ENCODE measurements around the gene CPT1B.
A peak's percentile ranks its signal among the peaks of the same experiment; 100 is the strongest.

Gene CPT1B

GRCh38 chr22:50577987-50578775 is at the start of gene CPT1B:
Gene CPT1B, minus strand, starts transcription at chr22:50578427. Its CDS starts 512 bp downstream, at chr22:50577915.
- no peak within 1 kb of the TSS for H3K27ac ChIP-seq (ENCODE audit: low read depth, low read length)
- H3K9ac ChIP-seq (ENCODE audit: low read length): no peak within 1 kb of the TSS
- no peak within 1 kb of the TSS for H3K4me3 ChIP-seq (ENCODE audit: low read length)
- H3K27me3 ChIP-seq (ENCODE audit: control insufficient read depth, insufficient read depth, low read length): peaks cover 6% of the 10 kb centered on the region
- H3K4me1 ChIP-seq (ENCODE audit: control insufficient read depth, insufficient read depth, low read length): peaks cover 6% of the 10 kb centered on the region
- H3K36me3 ChIP-seq (ENCODE audit: control insufficient read depth, insufficient read depth, low read length): no peaks in the 10 kb centered on the region

GRCh38 chr22:50626850-50627641 is 48.8 kb upstream of the CPT1B start:
- H3K27me3 ChIP-seq (ENCODE audit: control insufficient read depth, insufficient read depth, low read length): no peaks in the 10 kb centered on the region
- peaks cover 7% of the 10 kb centered on the region for H3K4me1 ChIP-seq (ENCODE audit: control insufficient read depth, insufficient read depth, low read length)
- H3K4me3 ChIP-seq (ENCODE audit: low read length): peak overlapping the region; percentile 88
- H3K27ac ChIP-seq (ENCODE audit: low read depth, low read length): peak overlapping the region; percentile 74
- no peaks in the 10 kb centered on the region for H3K36me3 ChIP-seq (ENCODE audit: control insufficient read depth, insufficient read depth, low read length)
- H3K9ac ChIP-seq (ENCODE audit: low read length): peak overlapping the region; percentile 32

GRCh38 chr22:50626314-50626849 is 48.2 kb upstream of the CPT1B start:
- no peak overlapping the region for H3K9ac ChIP-seq (ENCODE audit: low read length)
- H3K36me3 ChIP-seq (ENCODE audit: control insufficient read depth, insufficient read depth, low read length): no peaks in the 10 kb centered on the region
- no peak overlapping the region for H3K4me3 ChIP-seq (ENCODE audit: low read length)
- H3K27me3 ChIP-seq (ENCODE audit: control insufficient read depth, insufficient read depth, low read length): no peaks in the 10 kb centered on the region
- peaks cover 7% of the 10 kb centered on the region for H3K4me1 ChIP-seq (ENCODE audit: control insufficient read depth, insufficient read depth, low read length)
- no peak overlapping the region for H3K27ac ChIP-seq (ENCODE audit: low read depth, low read length)

GRCh38 chr22:50625568-50626313 is 47.5 kb upstream of the CPT1B start:
- H3K4me3 ChIP-seq (ENCODE audit: low read length): no peak overlapping the region
- H3K36me3 ChIP-seq (ENCODE audit: control insufficient read depth, insufficient read depth, low read length): no peaks in the 10 kb centered on the region
- H3K4me1 ChIP-seq (ENCODE audit: control insufficient read depth, insufficient read depth, low read length): peaks cover 7% of the 10 kb centered on the region
- H3K27me3 ChIP-seq (ENCODE audit: control insufficient read depth, insufficient read depth, low read length): no peaks in the 10 kb centered on the region
- no peak overlapping the region for H3K27ac ChIP-seq (ENCODE audit: low read depth, low read length)
- no peak overlapping the region for H3K9ac ChIP-seq (ENCODE audit: low read length)

GRCh38 chr22:50625131-50625567 is 46.9 kb upstream of the CPT1B start:
- Histone ChIP-seq H3K27me3 (ENCODE audit: control insufficient read depth, insufficient read depth, low read length) (no peaks in the 10 kb centered on the region), H3K4me3 (ENCODE audit: low read length) (no peak overlapping the region), H3K4me1 (ENCODE audit: control insufficient read depth, insufficient read depth, low read length) (peaks cover 7% of the 10 kb centered on the region), H3K36me3 (ENCODE audit: control insufficient read depth, insufficient read depth, low read length) (no peaks in the 10 kb centered on the region), H3K27ac (ENCODE audit: low read depth, low read length) (no peak overlapping the region), H3K9ac (ENCODE audit: low read length) (no peak overlapping the region)

- no peaks in the 10 kb centered on the region for H3K36me3 ChIP-seq (ENCODE audit: control insufficient read depth, insufficient read depth, low read length)
- no peak overlapping the region for H3K9ac ChIP-seq (ENCODE audit: low read length)
- H3K4me3 ChIP-seq (ENCODE audit: low read length): no peak overlapping the region
- H3K27ac ChIP-seq (ENCODE audit: low read depth, low read length): no peak overlapping the region
- H3K4me1 ChIP-seq (ENCODE audit: control insufficient read depth, insufficient read depth, low read length): peaks cover 7% of the 10 kb centered on the region
- H3K27me3 ChIP-seq (ENCODE audit: control insufficient read depth, insufficient read depth, low read length): no peaks in the 10 kb centered on the region
Observed at GRCh38 chr22:50624347-50625130, 46.3 kb upstream of the CPT1B start.

- Histone ChIP-seq H3K27me3 (ENCODE audit: control insufficient read depth, insufficient read depth, low read length) (no peaks in the 10 kb centered on the region), H3K4me3 (ENCODE audit: low read length) (peak overlapping the region; percentile 31), H3K36me3 (ENCODE audit: control insufficient read depth, insufficient read depth, low read length) (no peaks in the 10 kb centered on the region), H3K9ac (ENCODE audit: low read length) (peak overlapping the region; percentile 26), H3K4me1 (ENCODE audit: control insufficient read depth, insufficient read depth, low read length) (no peaks in the 10 kb centered on the region), H3K27ac (ENCODE audit: low read depth, low read length) (no peak overlapping the region)
Observed at GRCh38 chr22:50622723-50623327, 44.6 kb upstream of the CPT1B start.

- Histone ChIP-seq H3K27ac (ENCODE audit: low read depth, low read length) (no peak overlapping the region), H3K36me3 (ENCODE audit: control insufficient read depth, insufficient read depth, low read length) (no peaks in the 10 kb centered on the region), H3K4me3 (ENCODE audit: low read length) (peak overlapping the region; percentile 31), H3K9ac (ENCODE audit: low read length) (peak overlapping the region; percentile 26), H3K4me1 (ENCODE audit: control insufficient read depth, insufficient read depth, low read length) (no peaks in the 10 kb centered on the region), H3K27me3 (ENCODE audit: control insufficient read depth, insufficient read depth, low read length) (no peaks in the 10 kb centered on the region)
Observed at GRCh38 chr22:50621948-50622722, 43.9 kb upstream of the CPT1B start.

GRCh38 chr22:50621356-50621880 is 43.2 kb upstream of the CPT1B start:
- Histone ChIP-seq H3K36me3 (ENCODE audit: control insufficient read depth, insufficient read depth, low read length) (no peaks in the 10 kb centered on the region), H3K27ac (ENCODE audit: low read depth, low read length) (no peak overlapping the region), H3K27me3 (ENCODE audit: control insufficient read depth, insufficient read depth, low read length) (no peaks in the 10 kb centered on the region), H3K9ac (ENCODE audit: low read length) (no peak overlapping the region), H3K4me3 (ENCODE audit: low read length) (peak overlapping the region; percentile 55), H3K4me1 (ENCODE audit: control insufficient read depth, insufficient read depth, low read length) (no peaks in the 10 kb centered on the region)

GRCh38 chr22:50620593-50621355 is 42.5 kb upstream of the CPT1B start:
- Histone ChIP-seq H3K36me3 (ENCODE audit: control insufficient read depth, insufficient read depth, low read length) (no peaks in the 10 kb centered on the region), H3K27me3 (ENCODE audit: control insufficient read depth, insufficient read depth, low read length) (no peaks in the 10 kb centered on the region), H3K4me3 (ENCODE audit: low read length) (peak overlapping the region; percentile 55), H3K4me1 (ENCODE audit: control insufficient read depth, insufficient read depth, low read length) (no peaks in the 10 kb centered on the region), H3K27ac (ENCODE audit: low read depth, low read length) (no peak overlapping the region), H3K9ac (ENCODE audit: low read length) (no peak overlapping the region)

Data from rectal smooth muscle tissue (tissue), 1 donor.